ENCODE measurements around the gene UBXN1.
"Not testable (repeated sequence)": the region's sequence is repeated elsewhere in the genome, so short reads cannot be mapped to it uniquely, and the experiment has no call there.

The UBXN1 gene

DNA sequence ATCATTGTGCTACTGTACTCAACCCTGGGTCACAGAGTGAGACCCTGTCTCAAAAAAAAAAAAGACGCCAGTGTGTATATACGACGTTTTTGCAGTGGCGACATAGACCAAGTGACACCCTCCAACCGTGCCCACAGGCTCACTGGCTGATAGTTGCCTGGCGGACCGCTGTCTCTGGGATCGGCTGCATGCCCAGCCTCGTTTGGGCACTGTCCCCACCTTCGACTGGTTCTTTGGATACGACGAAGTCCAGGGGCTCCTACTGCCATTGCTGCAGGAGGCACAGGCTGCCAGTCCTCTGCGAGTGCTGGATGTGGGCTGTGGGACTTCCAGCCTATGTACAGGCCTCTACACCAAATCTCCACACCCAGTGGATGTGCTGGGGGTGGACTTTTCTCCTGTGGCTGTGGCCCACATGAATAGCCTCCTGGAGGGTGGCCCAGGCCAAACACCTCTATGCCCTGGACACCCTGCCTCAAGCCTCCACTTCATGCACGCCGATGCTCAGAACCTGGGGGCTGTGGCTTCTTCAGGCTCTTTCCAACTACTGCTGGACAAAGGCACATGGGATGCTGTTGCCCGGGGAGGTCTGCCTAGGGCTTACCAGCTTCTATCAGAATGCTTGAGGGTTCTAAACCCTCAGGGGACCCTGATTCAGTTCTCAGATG is 12.5 kb downstream of the UBXN1 start:
- peaks cover 45% of the 10 kb centered on the region for H3K4me1 Mint-ChIP-seq
- H3K9me3 Mint-ChIP-seq = no peaks in the 10 kb centered on the region
- H3K27me3 Mint-ChIP-seq = no peaks in the 10 kb centered on the region
- peak overlapping the region; percentile 51 for H3K27ac Mint-ChIP-seq
- H3K36me3 Mint-ChIP-seq = peaks cover 13% of the 10 kb centered on the region
- H3K4me3 Mint-ChIP-seq = peak overlapping the region; percentile 98

GRCh38 chr11:62665599-62666258 is 13.1 kb downstream of the UBXN1 start:
- H3K27me3 Mint-ChIP-seq = no peaks in the 10 kb centered on the region
- peaks cover 39% of the 10 kb centered on the region for H3K4me1 Mint-ChIP-seq
- peak overlapping the region; percentile 95 for H3K27ac Mint-ChIP-seq
- peaks cover 13% of the 10 kb centered on the region for H3K36me3 Mint-ChIP-seq
- no peaks in the 10 kb centered on the region for H3K9me3 Mint-ChIP-seq
- peak overlapping the region; percentile 98 for H3K4me3 Mint-ChIP-seq

DNA sequence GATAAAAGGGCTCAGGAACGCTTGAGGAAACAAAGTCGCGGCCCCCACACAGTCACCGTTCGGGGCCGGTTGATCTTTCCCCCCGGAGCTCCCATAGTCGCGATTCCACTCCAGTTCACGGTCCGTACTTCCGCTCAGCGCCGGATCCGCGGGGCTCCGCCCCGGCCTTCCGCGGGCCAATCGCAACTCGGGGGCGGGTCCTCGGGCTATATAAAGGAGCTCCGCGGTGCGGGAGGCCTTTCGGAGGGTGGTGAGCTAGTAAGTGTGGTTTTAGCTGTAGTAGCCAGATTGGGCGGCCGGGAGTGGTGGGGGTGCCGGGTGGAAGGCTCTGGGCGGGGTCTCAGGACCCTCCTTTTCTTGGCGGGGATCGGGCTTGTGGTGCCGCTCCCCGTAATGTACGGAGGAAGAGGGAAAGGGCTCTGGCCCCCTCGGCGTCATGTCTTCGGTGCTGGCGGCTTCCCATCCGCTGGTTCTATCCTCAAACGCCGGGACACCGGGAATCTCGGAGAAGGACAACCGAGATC is 13.7 kb downstream of the UBXN1 start, which contains the start of the genes C11orf98 and CSKMT:
TSS of gene C11orf98 (minus strand) at position 136 of the 524 bp plus-strand sequence. CDS start at position 95, 41 bp downstream.
TSS of gene CSKMT (plus strand) at position 238 of the 524 bp plus-strand sequence. CDS start 568 bp downstream, outside the sequence.
- no peaks in the 10 kb centered on the region for H3K9me3 Mint-ChIP-seq
- H3K4me3 Mint-ChIP-seq = peak within 1 kb of the TSS; percentile 98
- no peaks in the 10 kb centered on the region for H3K27me3 Mint-ChIP-seq
- H3K36me3 Mint-ChIP-seq = peaks cover 13% of the 10 kb centered on the region
- H3K27ac Mint-ChIP-seq = peak within 1 kb of the TSS; percentile 95
- peaks cover 36% of the 10 kb centered on the region for H3K4me1 Mint-ChIP-seq

GRCh38 chr11:62664405-62665074 is 14.3 kb downstream of the UBXN1 start:
- Mint-ChIP-seq H3K4me3 (peak overlapping the region; percentile 98), H3K4me1 (peaks cover 30% of the 10 kb centered on the region), H3K9me3 (no peaks in the 10 kb centered on the region), H3K27ac (peak overlapping the region; percentile 95), H3K27me3 (no peaks in the 10 kb centered on the region), H3K36me3 (peaks cover 13% of the 10 kb centered on the region)

GRCh38 chr11:62656796-62657429 is 22.0 kb downstream of the UBXN1 start:
- no peak overlapping the region for H3K4me3 Mint-ChIP-seq
- peak overlapping the region; percentile 65 for H3K27ac Mint-ChIP-seq
- peaks cover 11% of the 10 kb centered on the region for H3K4me1 Mint-ChIP-seq
- H3K27me3 Mint-ChIP-seq = no peaks in the 10 kb centered on the region
- H3K36me3 Mint-ChIP-seq = no peaks in the 10 kb centered on the region
- H3K9me3 Mint-ChIP-seq = no peaks in the 10 kb centered on the region

DNA sequence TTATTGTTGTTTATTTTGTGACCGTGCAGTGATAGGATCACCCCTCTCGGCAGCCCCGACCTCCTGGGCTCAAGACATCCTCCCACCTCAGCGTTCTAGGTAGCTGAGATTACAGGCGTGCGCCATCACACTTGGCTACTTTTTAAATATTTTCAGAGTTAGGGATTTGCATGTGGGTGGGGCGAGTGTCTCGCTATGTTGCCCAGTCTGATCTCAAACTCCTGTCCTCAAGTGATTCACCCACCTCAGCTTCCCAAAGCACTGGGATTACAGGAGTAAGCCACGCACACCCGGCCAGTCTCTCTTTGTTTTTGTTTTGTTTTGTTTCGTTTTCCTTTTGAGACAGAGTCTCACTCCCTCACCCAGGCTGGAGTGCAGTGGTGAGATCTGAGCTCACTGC is 24.6 kb downstream of the UBXN1 start:
- no peaks in the 10 kb centered on the region for H3K36me3 Mint-ChIP-seq
- no peaks in the 10 kb centered on the region for H3K27me3 Mint-ChIP-seq
- peaks cover 14% of the 10 kb centered on the region for H3K4me1 Mint-ChIP-seq
- H3K9me3 Mint-ChIP-seq = no peaks in the 10 kb centered on the region
- peak overlapping the region; percentile 65 for H3K27ac Mint-ChIP-seq
- peak overlapping the region; percentile 57 for H3K4me3 Mint-ChIP-seq

DNA sequence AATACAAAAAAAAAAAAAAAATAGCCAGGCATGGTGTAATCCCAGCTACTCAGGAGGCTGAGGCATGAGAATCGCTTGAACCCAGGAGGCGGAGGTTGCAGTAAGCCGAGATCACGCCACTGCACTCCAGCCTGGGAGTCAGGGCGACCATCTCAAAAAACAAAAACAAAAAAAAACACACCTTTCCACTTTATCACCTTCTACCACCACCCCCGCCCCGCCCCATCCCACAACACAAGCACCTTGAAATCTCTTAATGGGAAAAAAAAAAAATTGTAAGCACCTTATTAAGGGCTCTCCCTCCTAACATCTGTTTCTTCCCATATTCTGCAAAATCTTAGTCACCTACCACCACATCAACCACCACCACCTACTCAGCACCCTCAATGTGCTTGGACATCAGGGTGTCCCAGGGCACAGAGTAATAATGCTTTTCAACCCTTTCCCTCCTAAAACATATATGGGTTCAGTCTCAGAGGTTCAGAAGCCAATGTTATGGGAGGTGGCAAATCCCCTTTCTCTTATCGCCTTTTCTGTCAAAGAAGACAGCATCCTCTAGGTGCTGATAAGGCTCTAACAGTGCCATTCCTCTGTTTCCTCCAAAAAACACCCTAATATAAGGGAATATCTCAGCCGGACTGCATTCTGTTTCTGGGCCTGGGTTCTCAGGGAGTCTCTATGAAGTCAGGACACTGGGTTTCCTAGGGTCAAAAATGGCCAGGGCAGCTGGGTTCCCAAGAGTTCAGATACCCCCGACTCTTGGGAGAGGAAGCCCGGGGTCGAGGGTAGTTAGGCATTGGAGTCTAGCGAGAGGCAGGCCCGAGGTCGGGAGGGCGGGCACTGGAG is 26.5 kb downstream of the UBXN1 start:
- Mint-ChIP-seq H3K27ac (peak overlapping the region; percentile 98), H3K9me3 (no peaks in the 10 kb centered on the region), H3K27me3 (no peaks in the 10 kb centered on the region), H3K4me3 (peak overlapping the region; percentile 93), H3K4me1 (peaks cover 14% of the 10 kb centered on the region), H3K36me3 (no peaks in the 10 kb centered on the region)

DNA sequence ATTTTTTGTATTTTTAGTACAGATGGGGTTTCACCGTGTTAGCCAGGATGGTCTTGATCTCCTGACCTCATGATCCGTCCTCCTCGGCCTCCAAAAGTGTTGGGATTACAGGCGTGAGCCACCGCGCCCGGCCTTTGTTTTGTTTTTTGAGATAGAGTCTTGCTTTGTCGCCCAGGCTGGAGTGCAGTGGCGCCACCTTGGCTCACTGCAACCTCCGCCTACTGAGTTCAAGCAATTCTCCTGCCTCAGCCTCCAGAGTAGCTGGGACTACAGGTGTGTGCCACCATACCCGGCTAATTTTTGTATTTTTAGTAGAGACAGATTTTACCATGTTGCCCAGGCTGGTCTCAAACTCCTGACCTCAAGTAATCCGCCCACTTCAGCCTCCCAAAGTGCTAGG is 28.6 kb downstream of the UBXN1 start:
- not testable (repeated sequence) for H3K27ac Mint-ChIP-seq, H3K4me3 Mint-ChIP-seq, H3K36me3 Mint-ChIP-seq, H3K27me3 Mint-ChIP-seq, H3K9me3 Mint-ChIP-seq
- H3K4me1 Mint-ChIP-seq = peaks cover 22% of the 10 kb centered on the region

DNA sequence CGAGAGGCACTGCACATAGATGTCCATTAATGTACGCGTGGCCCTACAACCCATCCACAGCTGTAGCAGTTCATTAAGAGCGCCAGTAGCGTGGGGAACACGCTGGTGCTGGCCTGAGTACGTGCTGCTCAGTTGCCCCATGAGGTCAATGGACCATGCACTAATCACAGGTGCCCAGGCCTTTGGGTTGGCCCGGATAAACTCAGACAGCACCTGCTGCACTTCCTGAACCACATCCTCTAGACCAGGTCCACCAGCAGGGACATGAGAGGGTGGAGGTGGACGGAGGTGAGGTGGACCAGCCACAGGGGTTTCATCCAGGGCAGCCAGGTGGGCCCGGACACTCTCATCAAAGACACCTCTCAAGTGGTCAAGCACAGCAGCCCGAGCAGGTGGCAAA is 29.4 kb downstream of the UBXN1 start:
- peaks cover 4% of the 10 kb centered on the region for H3K36me3 Mint-ChIP-seq
- peaks cover 29% of the 10 kb centered on the region for H3K4me1 Mint-ChIP-seq
- H3K27me3 Mint-ChIP-seq = no peaks in the 10 kb centered on the region
- no peak overlapping the region for H3K27ac Mint-ChIP-seq
- no peak overlapping the region for H3K4me3 Mint-ChIP-seq
- no peaks in the 10 kb centered on the region for H3K9me3 Mint-ChIP-seq

DNA sequence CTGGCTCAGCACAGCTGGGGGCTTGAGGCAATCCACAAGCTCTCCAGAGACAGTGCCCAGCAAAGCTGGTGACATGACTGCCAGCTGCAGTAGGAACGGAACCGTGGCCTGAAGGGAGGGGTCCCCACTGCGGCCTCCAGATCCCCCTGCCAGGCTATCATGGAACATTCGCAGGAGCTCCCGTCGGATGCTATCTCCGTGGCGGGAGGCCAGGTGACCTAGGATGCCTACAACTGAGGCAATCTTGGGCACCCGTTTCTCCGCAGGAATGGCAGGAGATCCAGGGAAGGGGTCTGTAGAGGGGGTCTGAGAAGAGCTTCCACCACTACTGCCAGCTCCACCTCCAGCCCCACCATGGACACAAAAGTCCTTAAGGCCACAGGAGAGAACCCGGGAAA is 29.9 kb downstream of the UBXN1 start:
- no peaks in the 10 kb centered on the region for H3K9me3 Mint-ChIP-seq
- H3K36me3 Mint-ChIP-seq = peaks cover 4% of the 10 kb centered on the region
- H3K4me3 Mint-ChIP-seq = no peak overlapping the region
- peaks cover 34% of the 10 kb centered on the region for H3K4me1 Mint-ChIP-seq
- no peak overlapping the region for H3K27ac Mint-ChIP-seq
- no peaks in the 10 kb centered on the region for H3K27me3 Mint-ChIP-seq

DNA sequence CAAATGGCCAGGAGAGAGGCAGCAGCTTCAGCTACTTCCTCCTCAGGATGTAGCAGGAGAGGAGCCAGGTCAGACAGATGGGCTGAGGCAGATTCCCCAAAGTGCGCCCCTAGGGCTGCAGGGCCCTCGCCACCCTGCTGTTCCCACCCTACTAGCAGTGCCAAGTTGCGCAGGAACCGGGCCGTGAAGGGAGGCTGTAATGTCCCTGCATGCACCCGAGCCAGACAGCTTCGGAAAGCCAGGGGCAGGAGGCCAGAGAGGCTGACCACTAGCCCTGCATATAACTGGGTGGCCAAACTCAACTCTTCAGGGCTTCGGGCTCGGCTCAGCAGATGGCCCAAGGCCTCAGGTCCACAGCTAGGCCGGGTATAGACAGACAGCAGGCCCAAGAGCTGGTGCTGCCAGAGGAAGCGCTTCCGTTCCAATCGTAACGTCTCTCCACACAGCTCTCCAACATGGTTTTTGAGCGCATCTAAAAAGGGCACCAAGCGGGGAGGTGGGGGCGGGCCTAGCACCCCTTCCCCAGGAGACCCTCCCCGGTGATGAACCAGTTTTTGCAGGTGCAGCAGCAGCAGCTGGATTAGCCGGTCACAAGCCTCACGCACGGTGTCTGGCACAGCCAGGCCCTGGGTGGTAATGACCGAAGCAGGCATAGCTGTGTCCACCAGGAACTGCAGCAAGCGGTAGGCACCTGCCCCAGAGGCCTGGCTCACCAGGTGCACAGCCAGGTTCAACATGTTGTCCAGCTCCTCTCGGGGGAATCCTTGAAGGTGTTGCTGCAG is 30.5 kb downstream of the UBXN1 start:
- H3K4me1 Mint-ChIP-seq = peaks cover 31% of the 10 kb centered on the region
- no peak overlapping the region for H3K27ac Mint-ChIP-seq
- no peaks in the 10 kb centered on the region for H3K27me3 Mint-ChIP-seq
- peaks cover 4% of the 10 kb centered on the region for H3K36me3 Mint-ChIP-seq
- H3K4me3 Mint-ChIP-seq = no peak overlapping the region
- no peaks in the 10 kb centered on the region for H3K9me3 Mint-ChIP-seq

GRCh38 chr11:62647609-62648005 is 31.3 kb downstream of the UBXN1 start:
- Mint-ChIP-seq H3K4me1 (peaks cover 31% of the 10 kb centered on the region), H3K9me3 (no peaks in the 10 kb centered on the region), H3K36me3 (peaks cover 4% of the 10 kb centered on the region), H3K27ac (no peak overlapping the region), H3K27me3 (no peaks in the 10 kb centered on the region), H3K4me3 (peak overlapping the region; percentile 15)

GRCh38 chr11:62646825-62647608 is 31.9 kb downstream of the UBXN1 start:
- no peaks in the 10 kb centered on the region for H3K27me3 Mint-ChIP-seq
- peaks cover 4% of the 10 kb centered on the region for H3K36me3 Mint-ChIP-seq
- H3K9me3 Mint-ChIP-seq = no peaks in the 10 kb centered on the region
- peaks cover 27% of the 10 kb centered on the region for H3K4me1 Mint-ChIP-seq
- H3K4me3 Mint-ChIP-seq = peak overlapping the region; percentile 100
- H3K27ac Mint-ChIP-seq = peak overlapping the region; percentile 96

All from activated naive CD4-positive, alpha-beta T cell treated with anti-CD3 and anti-CD28 coated beads, Interleukin-2, amount 50 U/mL, for 24 hours (primary cell).